ENCODE measurements around the gene SDR42E2.

DNA sequence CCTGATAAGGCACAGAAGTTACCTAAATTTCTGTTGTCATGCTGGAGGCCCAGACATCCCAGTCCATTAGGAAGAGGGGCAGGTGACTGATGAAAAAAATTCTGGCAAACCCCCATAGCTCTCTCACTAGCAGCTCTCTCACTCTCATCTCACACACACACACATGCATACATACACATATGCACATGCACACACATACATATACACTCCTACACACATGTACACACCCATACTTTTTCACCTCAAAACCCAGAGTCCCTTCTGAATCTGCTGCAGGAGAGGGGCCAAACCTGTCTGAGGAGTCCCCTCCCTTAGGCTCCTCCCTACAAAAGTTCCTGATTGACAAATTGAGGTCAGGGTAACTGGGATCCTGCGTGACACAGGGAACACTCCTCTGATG, 22.6 kb upstream of the SDR42E2 start:
- TF ChIP-seq, protein P1, sequence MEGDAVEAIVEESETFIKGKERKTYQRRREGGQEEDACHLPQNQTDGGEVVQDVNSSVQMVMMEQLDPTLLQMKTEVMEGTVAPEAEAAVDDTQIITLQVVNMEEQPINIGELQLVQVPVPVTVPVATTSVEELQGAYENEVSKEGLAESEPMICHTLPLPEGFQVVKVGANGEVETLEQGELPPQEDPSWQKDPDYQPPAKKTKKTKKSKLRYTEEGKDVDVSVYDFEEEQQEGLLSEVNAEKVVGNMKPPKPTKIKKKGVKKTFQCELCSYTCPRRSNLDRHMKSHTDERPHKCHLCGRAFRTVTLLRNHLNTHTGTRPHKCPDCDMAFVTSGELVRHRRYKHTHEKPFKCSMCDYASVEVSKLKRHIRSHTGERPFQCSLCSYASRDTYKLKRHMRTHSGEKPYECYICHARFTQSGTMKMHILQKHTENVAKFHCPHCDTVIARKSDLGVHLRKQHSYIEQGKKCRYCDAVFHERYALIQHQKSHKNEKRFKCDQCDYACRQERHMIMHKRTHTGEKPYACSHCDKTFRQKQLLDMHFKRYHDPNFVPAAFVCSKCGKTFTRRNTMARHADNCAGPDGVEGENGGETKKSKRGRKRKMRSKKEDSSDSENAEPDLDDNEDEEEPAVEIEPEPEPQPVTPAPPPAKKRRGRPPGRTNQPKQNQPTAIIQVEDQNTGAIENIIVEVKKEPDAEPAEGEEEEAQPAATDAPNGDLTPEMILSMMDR (IDR thresholded peaks at IDR 0.05; ENCODE audit: low read depth, low read length, missing input control): no peak
- TF ChIP-seq, protein P2, sequence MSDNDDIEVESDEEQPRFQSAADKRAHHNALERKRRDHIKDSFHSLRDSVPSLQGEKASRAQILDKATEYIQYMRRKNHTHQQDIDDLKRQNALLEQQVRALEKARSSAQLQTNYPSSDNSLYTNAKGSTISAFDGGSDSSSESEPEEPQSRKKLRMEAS (IDR thresholded peaks at IDR 0.05): no peak
- TF ChIP-seq TAF1 (conservative IDR thresholded peaks at IDR 0.05) (no peak), JUND (IDR thresholded peaks at IDR 0.05) (no peak), RXRA (IDR thresholded peaks at IDR 0.05) (no peak), GABPA (IDR thresholded peaks at IDR 0.05 in 1 of 2, conservative IDR thresholded peaks at IDR 0.05 in 1 of 2) (no peak), YY1 (IDR thresholded peaks at IDR 0.05) (no peak), RAD21 (IDR thresholded peaks at IDR 0.05) (no peak), EGR1 (IDR thresholded peaks at IDR 0.05; ENCODE audit: low read depth in 2 of 2) (no peak), SP1 (IDR thresholded peaks at IDR 0.05) (no peak), FOXA1 (IDR thresholded peaks at IDR 0.05) (no peak)
- TF ChIP-seq, protein P3, sequence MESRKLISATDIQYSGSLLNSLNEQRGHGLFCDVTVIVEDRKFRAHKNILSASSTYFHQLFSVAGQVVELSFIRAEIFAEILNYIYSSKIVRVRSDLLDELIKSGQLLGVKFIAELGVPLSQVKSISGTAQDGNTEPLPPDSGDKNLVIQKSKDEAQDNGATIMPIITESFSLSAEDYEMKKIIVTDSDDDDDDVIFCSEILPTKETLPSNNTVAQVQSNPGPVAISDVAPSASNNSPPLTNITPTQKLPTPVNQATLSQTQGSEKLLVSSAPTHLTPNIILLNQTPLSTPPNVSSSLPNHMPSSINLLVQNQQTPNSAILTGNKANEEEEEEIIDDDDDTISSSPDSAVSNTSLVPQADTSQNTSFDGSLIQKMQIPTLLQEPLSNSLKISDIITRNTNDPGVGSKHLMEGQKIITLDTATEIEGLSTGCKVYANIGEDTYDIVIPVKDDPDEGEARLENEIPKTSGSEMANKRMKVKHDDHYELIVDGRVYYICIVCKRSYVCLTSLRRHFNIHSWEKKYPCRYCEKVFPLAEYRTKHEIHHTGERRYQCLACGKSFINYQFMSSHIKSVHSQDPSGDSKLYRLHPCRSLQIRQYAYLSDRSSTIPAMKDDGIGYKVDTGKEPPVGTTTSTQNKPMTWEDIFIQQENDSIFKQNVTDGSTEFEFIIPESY (IDR thresholded peaks at IDR 0.05): no peak
- TF ChIP-seq, protein P4, sequence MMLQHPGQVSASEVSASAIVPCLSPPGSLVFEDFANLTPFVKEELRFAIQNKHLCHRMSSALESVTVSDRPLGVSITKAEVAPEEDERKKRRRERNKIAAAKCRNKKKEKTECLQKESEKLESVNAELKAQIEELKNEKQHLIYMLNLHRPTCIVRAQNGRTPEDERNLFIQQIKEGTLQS (IDR thresholded peaks at IDR 0.05): no peak
- TF ChIP-seq, protein P5, sequence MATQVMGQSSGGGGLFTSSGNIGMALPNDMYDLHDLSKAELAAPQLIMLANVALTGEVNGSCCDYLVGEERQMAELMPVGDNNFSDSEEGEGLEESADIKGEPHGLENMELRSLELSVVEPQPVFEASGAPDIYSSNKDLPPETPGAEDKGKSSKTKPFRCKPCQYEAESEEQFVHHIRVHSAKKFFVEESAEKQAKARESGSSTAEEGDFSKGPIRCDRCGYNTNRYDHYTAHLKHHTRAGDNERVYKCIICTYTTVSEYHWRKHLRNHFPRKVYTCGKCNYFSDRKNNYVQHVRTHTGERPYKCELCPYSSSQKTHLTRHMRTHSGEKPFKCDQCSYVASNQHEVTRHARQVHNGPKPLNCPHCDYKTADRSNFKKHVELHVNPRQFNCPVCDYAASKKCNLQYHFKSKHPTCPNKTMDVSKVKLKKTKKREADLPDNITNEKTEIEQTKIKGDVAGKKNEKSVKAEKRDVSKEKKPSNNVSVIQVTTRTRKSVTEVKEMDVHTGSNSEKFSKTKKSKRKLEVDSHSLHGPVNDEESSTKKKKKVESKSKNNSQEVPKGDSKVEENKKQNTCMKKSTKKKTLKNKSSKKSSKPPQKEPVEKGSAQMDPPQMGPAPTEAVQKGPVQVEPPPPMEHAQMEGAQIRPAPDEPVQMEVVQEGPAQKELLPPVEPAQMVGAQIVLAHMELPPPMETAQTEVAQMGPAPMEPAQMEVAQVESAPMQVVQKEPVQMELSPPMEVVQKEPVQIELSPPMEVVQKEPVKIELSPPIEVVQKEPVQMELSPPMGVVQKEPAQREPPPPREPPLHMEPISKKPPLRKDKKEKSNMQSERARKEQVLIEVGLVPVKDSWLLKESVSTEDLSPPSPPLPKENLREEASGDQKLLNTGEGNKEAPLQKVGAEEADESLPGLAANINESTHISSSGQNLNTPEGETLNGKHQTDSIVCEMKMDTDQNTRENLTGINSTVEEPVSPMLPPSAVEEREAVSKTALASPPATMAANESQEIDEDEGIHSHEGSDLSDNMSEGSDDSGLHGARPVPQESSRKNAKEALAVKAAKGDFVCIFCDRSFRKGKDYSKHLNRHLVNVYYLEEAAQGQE (IDR thresholded peaks at IDR 0.05): no peak
